GM21526 (cell line): Measurements from ENCODE around the gene CDK14.

ENCODE experiments used
- ATAC-seq: cut with Tn5 transposase; IDR thresholded peaks from one replicate; pipeline ENCODE4 v1.9.1; 2021; ENCODE audit warnings: moderate library complexity; ENCODE audit not compliant: unreplicated experiment, low FRiP score

The CDK14 gene

DNA sequence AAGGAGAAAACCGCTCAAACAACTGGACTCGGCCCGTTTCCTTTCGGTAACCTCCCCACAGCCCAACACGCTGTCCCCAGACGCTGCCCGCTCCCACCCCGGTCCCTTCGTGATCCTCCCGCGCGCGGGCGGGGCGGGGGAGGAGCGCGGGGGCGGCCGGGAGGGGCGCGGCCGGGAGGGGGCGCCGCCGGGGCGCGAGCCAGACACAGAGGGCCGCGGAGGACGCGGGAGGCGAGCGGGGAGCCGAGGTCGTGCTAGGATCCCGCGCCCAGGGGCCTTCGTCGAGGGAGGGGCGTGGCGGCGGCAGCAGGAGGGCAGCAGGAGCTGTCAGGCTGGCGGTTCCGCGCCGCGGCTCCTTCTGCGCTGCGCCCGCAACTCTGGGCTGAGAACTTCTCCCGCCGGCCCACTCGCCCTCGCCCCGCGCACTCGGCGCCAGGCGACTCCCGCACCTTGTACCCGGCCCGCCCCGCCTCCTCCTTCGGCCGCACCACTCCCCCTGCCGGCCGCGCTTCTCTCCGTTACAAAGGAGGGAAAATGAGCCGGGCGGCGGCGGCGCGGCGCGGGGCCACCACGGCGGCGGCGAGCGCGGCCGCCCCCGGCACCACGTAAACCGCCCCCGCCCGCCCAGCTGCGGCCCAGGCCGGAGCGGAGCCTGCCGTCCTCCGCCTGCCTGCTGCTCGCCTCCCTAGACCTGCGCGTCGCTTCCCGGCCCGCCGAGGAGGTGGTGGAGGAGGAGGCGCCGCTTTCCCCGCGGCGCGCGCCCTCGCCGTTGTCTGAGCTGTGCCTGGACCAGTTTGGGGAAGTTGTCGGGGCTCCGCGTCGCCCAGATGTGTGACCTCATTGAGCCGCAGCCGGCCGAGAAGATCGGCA is at the start of gene CDK14:
Gene CDK14, plus strand, starts transcription at position 521 of the 870 bp plus-strand sequence. Its CDS starts 307 bp downstream, at position 828.
- ATAC-seq: peak; percentile 57

DNA sequence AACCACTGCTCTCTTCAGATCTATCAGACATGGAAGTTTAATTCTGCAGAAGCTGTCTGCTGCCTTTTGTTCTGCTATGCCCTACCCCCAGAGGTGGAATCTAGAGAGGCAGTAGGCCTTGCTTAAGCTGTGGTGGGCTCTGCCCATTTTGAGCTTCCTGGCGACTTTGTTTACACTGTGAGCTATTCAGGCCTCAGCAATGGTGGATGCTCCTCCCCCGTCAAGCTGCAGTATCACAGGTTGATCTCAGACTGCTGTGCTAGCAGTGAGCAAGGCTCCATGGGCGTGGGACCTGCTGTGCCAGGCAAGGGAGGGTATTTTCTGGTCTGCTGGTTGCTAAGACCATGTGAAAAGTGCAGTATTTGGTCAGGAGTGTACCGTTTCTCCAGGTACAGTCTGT is 45.1 kb upstream of the CDK14 start:
- ATAC-seq: no peak

DNA sequence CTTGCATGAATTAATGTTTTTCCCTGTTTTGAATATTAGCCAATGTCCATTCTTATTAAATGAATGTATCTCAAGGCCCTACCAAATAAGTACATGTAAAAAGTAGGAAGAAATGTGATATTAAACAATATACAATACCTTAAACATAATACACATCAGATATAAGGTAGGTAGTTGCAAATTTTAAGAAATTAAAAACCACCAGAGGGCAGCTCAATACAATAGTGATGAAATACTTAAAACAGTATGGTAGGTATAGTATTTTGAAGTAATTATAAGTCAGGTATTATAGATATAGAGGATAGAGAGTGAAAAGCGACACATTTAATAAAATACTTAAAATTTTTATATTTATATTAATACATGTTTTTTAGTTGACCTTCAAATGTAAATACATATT is 43.6 kb upstream of the CDK14 start:
- no peak for ATAC-seq

DNA sequence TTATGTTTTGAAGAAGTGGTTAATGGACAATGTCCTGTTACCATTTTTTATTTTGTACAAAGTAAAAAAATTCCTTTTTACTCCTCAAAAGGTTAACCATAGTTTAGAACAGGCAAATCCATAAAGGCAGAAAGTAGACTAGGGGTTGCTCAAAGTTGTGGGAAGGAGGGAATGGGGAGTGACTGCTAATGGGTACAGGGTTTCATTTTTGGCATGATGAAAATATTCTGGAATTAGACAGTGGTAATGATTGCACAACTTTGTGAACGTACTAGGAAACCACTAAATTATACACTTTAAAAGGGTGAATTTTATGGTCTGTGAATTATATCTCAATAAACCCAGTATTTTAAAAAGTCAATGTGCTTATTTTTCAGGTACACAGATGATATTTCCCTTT is 35.4 kb upstream of the CDK14 start:
- no peak for ATAC-seq

DNA sequence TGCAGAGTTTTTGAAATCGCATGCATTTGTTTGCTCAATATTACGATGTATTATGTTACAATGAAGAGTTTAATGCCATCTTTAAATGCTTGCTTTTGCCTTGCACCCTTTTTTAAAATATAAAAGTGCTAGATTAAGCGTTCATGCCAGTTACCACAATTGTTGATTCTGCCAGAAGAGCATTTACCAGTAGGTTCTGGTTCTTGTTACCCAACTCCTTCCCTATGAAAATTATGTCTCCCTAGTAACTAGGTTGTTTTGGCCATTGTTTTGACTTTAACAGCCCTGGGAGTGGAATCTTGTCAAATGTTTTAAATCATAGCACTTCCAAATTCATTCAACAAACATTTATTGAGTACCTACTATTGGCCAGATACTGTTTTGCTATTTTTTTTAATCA is 32.8 kb upstream of the CDK14 start:
- ATAC-seq: no peak

DNA sequence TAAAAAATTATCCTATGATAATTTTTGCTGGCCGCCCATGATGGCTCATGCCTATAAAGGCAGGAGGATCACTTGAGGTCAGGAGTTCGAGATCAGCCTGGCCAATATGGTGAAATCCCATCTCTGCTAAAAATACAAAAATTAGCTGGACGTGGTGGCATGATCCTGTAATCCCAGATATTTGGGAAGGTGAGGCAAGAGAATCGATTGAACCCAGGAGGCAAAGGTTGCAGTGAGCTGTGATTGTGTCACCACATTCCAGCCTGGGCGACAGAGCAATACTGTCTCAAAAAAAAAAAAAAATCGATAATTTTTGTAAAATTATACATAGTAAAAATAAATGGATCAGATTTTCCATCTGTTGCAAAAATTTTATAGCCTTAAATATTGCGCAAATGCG is 31.7 kb upstream of the CDK14 start:
- ATAC-seq: no peak

DNA sequence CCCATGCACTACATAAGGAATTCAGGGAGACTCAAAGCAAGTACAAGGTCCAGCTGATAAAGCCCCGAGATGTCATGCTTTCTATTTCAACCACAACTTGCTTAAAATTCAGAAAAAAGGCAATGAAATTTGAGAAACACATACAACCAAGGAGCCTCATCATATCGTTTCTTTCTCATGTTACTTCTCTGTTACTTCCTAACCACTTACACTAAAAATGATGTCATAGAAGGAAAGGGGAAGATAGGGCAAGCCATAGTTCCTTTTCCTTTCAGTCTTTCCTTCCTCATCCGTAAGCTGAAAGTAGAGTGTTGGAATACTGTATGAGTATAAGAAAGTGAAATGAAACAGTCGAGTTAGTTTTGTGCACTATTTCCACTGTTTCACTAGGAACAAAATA is 27.9 kb upstream of the CDK14 start:
- ATAC-seq: no peak

DNA sequence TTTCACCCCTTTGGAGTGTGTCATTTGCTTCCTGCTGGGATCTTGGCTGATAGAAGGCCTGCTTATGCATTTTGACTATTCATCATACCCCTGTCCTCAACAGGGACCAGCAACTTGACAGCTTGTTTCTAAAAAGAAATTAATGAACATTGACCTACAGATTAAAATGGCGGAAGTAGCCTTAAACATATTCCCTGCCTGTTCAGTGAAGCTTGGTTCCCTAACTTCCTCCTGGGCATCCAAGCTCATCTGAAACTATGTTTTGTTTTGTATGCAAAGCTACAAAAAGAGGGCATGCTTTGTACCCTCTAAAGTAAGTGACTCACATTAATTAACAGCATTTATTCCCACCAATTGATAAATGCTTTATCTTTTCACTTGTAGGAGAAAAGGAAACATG is 26.8 kb upstream of the CDK14 start:
- ATAC-seq: no peak

DNA sequence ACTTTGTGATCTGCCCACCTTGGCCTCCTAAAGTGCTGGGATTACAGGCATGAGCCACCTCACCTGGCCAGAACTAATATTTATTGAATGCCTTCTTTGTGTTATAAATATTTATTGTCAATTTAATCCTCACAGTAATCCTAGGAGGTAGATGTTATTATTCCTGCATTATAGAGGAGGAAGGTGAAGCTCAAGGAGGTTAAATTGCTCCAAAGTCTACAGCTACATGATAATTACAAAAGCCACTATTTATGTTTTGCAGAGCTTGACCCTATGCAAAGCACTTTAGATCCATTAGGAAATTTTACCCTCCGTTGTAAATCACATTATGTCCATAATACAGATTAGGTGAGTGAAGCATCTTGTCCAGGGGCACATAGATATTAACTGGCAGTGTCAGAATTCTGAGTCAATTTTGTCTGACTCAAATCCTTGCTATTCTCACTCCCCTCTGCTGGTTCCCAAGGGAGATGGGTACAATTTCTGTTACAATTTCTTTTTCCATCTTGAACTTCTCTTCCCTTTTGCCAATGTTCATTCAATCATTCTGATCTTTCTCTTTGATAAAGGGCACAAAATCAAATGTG is 25.7 kb upstream of the CDK14 start:
- no peak for ATAC-seq

DNA sequence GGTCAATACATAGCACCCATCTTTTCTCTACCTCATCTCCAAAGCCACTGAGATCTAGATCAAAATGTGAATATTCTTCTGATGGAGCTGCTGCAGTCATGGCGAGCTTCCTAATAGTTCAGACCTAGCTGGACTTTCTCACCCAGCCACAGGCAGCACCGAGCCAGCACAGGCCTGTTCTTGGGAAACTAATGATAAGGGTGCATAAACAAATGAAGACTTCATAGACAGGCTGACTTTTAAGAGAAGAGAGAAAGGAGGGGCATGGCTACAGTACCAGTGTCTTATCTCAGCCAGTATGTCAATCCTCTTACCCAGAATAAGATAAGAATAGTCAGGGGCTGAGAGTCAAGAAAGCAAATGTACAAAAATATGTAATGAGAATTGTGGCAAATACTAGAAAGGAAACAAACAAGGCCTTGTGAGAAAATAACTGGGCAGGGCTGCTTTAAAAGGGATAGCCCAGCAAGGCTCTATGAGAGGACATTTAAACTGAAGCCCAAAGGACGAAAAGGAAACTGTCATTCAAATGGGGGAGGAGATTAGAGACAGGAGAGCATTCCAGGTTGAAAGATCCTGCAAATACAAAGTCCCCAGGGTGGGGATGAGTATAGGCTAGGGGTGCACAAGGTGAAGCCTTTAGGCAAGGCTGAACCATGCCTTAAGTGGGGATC is 21.8 kb upstream of the CDK14 start:
- no peak for ATAC-seq

DNA sequence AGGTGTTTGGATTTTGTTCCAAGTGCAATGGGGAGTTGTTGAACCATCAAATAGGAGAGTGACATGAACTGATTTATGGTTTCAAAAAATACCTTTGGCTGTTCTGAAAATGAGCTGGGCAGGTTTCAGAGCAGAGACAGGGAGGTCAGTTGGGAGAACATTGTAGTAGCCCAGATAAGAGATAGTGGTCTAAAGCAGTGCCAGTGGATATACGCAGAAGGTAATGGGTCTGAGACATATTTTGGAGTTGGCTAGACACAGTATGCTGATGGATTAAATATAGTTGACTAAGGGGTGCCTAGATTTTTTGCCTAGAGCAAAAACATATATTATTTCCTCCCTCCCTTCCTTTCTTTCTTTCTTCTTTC is 21.3 kb upstream of the CDK14 start:
- ATAC-seq: no peak

DNA sequence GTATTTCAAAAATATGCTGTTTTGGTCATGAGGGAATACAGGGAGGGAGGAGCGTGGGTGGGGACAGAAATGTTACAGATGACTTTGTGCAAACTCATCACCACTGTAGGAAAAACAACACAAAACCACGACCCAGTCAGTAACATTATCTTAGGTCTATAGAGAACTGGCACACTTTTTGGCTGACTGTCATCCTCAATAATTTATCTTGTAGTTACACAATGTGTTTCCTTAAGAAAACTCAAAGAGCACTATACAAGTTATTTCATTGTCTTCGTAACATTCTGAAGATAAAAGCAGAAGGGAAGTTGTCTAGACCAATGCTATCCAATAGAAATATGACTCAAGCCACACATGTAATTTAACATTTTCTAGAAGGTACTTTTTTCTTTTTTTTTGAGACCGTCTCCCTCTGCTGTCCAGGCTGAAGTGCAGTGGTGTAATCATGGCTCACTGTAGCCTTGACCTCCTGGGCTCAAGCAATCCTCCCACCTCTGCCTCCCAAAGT is 16.9 kb upstream of the CDK14 start:
- ATAC-seq: no peak

DNA sequence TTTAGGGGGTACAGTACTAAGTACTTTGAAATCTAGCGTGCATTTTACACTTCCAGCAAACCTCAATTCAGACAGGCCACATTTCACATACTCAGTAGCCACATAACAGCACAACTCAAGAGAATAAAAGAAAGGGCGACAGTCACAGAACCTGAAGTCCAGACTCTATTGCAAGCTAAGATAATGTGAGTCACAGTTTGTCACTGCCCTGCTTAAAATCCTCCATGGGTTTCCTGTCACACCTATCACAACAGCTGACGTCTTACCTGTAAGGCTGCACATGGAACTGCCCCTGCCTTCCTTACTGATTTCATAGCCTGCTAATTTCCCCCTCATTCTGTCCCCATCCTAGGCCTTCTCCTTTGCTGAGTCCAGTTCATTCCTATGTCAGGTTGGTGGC is 16.1 kb upstream of the CDK14 start:
- no peak for ATAC-seq

DNA sequence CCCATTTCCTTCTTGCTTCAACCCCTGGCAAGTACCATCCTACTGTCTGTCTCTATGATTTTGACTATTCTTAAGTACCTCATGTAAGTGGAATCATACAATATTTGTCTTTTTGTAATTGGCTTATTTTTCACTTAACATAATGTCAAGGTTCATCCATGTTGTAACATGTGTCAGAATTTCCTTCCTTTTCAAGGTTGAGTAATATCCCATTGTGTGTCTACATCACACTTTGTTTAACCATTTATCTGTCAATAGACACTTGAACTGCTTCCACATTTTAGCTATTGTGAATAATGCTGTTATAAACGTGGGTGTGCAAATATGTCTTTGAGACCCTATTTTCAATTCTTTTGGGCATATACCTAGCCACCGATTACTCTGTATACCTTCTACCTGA is 14.0 kb upstream of the CDK14 start:
- no peak for ATAC-seq

DNA sequence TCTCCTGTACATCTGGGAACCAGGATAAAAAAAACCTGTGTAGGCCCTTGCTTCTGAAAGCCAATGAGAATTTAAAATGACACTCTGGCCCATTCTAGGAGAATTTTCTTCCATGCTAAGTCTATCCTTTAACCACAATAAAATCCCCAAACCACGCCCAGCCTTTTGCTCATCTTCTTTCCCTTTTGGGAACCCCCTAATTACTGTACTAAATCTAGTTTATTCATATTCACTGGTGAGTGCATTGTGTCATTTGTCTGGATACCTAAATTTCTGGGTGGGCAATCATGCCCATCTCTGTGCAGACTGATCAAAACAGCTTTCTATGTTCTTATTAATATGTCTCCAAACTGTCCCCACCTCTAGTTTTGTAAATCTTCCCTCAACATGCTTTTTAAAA is 11.7 kb upstream of the CDK14 start:
- ATAC-seq: no peak

DNA sequence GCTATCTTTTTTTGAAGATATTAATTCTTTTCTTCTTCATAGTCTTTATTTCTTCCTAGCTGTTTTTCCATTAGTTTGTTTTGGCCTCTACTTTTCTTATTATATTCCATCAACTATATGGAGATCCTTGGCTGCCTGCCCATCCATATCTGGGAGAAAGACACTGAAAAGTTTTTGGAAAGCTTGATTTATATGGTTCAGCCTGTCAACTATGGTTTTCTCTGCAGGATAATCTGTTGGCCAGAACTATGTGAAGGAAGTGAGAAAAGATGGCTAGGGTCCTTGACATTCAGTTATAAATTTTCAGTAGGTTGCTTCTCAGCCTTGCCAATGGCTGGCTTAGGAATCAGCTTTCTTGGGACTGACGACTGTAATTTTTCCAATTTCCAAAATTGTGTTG is 10.0 kb upstream of the CDK14 start:
- no peak for ATAC-seq

DNA sequence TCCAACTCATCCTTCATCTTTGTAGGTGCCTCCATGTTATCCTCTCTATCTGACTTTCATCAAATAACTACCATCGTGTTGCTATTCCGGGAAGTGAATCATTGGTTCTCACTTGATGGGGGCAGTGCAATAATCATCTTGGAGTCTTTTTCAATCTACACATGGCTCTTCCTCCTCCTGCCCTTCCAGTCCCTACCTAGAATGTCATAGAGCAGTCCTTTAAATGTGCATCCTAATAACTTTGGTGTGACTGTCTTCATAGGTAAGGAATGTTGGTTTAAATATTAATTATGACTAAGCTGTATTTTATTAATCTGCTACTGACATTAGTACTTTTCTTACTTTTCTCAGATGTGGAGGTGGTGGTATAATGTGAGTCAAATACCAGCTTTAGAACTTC is 8.4 kb upstream of the CDK14 start:
- ATAC-seq: no peak

DNA sequence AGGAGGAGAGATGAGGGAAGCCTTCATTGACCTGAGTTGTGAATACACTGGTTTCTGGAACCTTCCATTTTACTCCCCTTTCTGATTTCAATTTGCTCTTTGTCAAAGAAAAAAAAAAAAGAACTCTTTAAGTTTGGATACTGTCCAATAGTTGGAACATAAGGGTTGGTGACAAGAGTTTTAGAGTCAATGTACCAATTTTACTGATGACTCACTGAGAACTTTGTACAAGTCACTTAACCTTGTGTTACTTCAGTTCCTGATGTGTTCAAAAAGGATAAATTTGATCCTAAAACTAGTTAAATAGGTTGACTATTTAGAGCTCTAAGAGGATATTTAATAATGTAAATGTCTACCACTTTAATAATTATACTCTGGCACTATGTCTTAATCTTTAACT is 4.1 kb upstream of the CDK14 start:
- no peak for ATAC-seq

DNA sequence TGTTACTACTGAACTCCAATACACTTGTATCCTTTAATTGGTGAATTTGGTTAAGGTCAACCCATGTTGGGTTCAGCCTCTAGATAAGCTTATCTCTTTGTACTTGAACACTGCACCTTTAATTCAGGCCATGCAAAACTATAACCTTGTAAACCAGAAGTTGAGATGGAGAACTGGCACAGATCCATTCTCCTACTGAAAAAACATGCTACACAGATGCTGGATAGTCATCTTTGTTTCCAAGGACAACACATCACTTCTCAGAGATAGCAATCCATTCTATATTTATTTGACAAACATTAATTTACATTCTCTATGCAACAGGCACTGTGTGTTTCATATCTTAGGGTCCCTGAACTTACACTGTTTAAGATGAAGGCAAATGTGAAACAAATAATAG is 2.9 kb upstream of the CDK14 start:
- no peak for ATAC-seq

DNA sequence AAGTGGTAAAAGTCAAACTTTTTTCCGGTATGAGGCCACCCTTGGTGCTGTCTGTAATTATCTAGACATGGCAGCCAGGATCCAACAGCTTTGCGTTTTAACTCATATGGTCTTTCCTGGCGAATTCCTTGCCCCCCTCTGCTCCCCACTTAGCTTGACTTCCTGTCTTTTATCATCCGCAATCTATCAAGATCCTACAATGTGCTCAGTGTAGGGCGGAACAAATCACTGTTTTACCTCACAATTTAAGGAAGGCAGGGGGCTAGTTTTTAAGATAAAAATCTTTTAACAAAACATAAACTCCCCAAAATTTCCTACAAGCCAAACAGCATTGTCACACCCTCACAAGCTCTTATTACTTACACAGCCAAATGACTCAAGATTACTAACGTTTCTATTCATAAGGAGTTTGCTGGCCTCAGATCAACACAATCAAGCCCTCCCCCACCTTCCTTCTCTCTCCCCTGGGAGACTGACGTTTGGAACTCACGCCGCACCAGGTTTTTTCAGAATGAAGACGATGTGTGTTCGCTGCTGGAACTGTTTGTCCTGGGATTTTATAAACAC is 1.3 kb upstream of the CDK14 start:
- ATAC-seq: no peak

DNA sequence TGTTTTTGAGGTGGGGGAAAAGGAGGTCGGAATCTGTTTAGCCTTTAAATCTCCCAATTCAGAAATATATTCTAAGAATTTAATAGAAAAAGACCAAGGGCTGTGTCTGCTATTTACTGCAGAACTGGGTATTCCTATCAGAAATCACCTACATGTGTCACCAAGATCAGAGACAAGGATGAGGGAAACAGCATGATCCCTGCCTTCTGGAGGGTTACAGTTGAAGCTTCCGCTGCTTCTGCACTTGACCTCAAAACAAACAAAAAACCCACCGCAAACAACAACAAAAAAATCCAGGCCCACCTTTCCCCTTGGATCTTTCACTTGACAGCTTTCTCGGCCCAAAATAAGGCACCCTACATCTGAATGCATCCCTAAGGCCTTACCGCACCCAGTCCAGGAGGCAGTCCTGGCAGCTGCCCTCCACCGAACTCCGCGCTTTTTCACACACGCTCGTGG is 750 bp upstream of the CDK14 start:
- ATAC-seq: peak; percentile 7
